Stimulated activated CD8-positive, alpha-beta memory T cell treated with anti-CD3 and anti-CD28 coated beads, Interleukin-15, amount 100 ng/mL, for 24 hours (primary cell): ENCODE data around the gene PANK4.

Experiments used
- DNase-seq: peaks from one replicate; pipeline ENCODE4 v3.0.0-alpha.2; 2020; ENCODE audit warnings: low read depth

PANK4 gene

DNA sequence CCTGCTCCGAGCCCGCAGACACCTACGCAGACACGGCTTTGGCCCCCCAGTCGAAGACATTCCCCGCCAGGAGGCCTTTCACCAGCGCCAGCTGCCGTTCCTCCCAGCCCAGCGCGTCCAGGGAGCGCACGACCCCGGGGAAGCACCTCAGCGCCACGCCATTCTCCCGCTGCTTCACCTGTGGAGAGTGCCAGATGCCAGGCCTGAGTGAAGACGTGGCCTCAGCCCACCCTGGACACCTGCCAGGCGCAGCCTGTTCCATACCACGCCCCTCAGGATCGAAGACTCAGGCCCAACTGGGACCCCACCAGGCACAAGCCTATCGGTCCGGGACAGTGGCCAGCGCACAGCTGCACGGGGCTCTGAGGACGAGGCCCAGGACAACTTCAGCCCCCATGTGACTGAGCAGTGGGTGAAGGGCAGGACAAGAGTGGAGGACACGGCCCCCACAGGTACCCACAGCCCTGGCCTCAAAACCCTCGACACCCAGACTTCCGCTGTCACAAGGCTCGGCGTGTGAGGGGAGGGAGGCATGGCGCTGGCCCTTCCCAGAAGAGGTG, 13.5 kb downstream of the PANK4 start:
- no peak for DNase-seq

DNA sequence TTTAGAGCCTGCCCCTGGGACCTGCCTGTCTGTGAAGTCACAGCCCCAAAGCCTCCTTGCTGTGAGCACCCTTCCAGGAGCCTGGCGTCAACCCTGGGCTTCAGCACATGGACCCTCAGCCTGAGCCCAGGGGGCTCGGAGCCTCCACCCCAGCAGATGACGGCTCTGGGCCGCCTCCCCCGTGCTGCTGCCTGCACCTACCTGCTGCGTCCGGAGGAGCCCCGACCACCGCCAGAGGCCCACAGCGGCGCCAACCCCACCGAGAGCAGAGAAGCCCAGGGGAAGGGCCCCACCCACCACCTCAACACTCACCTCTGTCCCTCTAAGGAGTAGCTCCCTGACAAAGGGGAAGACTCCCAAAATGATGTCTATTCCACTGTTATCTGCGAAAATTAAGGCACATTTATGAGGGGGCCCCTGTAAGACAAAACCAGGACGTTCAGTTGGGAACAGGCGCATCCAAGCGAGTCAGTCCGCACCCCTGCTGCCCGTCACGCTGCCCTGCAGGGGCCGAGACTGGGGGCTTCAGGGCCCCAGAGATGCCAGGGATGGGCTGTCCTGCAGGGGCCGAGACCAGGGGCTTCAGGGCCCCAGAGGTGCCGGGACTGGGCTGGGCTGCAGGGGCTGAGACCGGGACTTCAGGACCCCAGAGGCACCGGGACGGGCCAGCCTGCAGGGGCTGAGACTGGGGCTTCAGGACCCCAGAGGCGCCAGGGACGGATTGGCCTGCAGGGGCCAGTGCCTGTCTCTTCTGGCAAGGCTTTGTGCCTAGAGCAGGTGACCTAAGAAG, 15.8 kb downstream of the PANK4 start:
- no peak for DNase-seq

- DNase-seq, result no peak
Observed at GRCh38 chr1:2509589-2509988, 16.8 kb downstream of the PANK4 start.

DNA sequence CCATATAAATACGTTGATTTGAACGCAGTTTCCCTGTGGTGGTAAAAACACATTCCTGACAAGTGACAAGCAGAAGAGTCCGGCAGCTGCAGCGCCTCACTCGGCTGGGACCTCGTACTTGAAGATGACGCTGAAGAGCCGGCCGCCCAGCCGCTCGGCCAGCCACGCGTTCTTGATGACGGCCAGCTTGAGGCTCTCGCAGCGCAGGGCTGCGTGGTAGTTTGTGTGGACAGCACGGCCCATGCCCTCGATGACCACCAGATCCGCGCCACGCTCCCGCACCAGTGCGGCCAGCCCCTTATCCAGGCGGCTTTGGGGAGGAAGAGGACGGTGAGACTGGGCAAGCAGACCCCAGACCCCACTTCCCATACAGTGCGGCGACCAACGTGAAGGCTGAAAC, 17.6 kb downstream of the PANK4 start:
- DNase-seq, result no peak

- DNase-seq, result no peak
Observed at GRCh38 chr1:2508180-2508579, 18.2 kb downstream of the PANK4 start.

DNA sequence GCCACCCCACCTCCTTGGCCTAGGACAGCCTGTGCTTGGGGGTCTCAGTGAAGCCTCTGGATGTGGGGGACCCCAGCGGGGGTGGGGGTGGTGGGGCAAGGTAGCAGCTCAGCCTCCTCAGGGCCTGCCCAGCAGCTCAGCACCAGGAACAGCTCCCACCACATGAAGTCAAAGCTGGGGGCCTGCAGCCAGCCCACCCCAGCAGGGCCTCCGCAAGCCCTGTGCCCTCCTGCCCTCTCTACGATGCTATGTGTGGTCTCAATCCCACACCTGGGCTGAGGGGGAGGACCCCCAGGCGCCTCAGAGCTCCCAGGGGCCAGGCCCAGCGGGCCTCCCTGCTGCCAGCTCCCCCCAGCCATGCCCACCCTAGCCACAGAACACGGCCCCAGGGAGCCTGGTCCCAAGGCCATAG, 18.6 kb downstream of the PANK4 start:
- DNase-seq, result no peak

GRCh38 chr1:2506901-2507565, 19.4 kb downstream of the PANK4 start:
- no peak for DNase-seq

DNA sequence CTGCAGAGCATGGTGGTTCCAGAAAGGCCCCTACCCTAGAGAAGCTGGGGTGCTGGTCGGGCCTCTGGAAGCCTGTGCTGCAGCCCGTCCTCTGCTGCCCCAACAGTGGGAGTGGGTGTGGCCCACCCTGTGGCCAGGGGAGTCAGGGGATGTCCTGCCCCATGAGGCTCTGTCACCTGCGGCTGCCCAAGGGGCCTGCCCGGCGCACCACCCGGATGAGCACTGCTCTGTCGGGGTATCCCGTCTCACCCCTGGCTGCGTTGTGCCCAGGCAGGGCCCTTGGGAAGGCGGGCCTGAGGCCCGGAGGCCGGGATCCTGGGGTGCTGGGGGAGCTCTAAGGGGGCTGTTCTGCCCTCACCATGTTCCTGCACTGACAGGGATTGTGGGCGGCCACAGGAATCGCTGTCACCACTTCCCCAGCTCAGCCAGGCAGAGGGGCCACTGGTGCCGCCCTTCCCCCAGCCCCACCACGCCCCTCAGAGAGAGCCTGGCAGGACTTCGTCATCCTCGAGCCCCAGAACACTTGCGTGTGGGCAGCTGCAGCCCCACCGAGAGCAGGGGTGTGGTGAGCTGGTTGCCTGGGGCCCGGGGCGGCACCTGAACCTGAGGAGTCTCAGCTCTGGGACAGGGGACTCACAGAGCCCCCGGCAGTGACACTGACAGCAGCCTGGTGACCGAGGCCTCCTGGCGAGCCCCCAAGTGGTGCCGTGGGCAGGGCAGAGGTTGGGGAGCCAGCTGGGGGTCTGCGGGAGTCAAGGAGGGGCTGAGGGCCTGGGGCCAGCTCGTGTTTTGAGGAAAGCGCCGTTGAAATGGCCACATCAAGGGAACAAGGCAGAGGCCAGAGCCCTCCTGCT, 20.2 kb downstream of the PANK4 start:
- no peak for DNase-seq

GRCh38 chr1:2505461-2505994, 20.9 kb downstream of the PANK4 start:
- DNase-seq, result no peak

- no peak for DNase-seq
Observed at GRCh38 chr1:2504949-2505272, 21.5 kb downstream of the PANK4 start.

DNA sequence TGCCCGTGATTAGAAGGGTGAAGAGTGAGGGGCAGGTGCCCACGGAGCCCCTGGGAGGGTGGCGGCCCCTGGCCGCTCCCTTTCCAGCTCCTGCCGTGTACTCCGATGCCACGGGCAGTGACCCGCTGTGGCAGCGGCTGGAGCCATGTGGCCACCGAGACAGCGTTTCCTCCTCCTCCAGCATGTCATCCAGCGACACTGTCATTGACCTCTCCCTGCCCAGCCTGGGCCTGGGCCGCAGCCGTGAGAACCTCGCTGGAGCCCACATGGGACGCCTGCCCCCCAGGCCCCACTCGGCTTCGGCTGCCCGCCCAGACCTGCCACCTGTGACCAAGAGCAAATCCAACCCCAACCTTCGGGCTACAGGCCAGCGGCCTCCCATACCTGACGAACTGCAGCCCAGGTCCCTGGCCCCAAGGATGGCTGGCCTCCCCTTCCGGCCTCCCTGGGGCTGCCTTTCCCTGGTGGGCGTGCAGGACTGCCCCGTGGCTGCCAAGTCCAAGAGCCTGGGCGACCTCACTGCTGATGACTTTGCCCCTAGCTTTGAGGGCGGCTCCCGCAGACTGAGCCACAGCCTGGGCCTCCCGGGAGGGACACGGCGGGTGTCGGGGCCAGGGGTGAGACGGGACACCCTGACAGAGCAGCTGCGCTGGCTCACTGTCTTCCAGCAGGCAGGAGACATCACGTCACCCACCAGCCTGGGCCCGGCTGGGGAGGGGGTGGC, 22.0 kb downstream of the PANK4 start:
- DNase-seq, result no peak

DNA sequence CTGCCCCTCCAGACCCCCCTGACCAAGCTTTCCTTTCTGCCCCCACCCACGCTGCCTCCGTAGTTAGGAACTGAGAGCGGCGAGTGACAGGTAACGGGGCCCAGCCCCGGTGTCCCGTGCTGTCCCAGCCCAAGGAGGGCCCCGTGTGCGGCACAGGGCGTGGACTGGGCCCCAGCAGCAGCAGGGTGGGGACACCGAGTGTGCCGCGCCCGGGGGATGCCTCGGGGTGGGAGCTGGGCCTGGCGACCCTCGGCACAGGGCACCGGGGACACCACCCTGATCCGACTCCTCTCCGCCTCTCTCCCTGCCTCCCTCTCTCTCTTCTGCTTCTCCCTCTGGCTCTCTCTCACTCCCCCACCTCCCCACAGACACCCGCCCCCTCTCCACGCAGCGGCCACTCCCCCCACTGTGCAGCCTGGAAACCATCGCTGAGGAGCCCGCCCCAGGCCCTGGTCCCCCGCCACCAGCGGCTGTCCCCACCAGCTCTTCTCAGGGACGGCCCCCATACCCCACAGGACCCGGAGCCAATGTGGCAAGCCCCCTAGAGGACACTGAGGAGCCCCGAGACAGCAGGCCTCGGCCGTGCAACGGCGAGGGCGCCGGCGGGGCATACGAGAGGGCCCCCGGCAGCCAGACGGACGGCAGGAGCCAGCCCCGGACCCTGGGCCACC, 22.7 kb downstream of the PANK4 start:
- no peak for DNase-seq

DNA sequence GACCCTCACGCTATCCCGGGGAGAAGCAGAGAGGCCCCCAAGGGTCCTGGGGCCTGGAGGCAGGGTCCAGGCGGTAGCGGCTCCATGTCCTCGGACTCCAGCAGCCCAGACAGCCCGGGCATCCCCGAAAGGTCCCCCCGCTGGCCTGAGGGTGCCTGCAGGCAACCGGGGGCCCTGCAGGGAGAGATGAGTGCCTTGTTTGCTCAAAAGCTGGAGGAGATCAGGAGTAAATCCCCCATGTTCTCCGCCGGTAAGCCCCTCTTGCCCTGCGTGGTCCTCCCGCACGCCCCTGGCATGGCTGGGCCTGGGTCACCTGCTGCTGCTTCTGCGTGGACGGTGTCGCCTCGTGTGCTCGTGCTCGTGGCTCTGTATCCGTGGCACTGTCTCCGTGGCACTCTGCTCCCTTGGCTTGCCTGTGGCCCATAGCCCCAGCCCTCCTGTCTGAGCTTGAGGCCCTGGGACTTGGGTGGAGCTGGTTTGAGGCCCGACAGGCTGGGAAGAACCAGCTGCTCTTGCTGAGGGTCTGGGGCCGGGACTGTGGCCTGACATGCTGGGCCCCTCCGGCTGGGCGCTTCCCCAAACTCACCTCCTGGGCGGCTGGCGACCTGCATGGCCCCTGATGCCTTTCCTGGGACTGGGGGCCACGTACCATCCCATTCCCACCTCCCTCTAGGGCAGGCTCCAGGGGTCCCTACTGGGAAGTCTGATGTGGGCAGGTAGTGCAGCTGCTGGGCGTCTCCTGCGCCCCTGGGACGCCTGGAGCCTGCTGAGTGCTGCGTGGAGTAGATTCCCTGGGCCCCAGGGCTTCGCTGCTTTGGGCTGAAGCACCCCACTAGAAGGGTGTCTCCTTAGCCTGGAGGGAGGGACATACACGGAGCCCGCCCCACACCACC, 23.5 kb downstream of the PANK4 start:
- DNase-seq, result no peak

DNA sequence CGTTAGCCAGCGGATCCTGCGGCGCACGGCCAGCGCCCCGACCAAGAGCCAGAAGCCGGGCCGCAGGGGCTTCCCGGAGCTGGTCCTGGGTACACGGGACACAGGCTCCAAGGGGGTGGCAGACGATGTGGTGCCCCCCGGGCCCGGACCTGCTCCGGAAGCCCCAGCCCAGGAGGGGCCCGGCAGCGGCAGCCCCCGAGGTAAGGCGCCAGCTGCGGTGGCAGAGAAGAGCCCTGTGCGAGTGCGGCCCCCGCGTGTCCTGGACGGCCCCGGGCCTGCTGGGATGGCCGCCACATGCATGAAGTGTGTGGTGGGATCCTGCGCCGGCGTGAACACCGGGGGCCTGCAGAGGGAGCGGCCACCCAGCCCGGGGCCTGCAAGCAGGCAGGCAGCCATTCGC, 24.2 kb downstream of the PANK4 start:
- no peak for DNase-seq

- no peak for DNase-seq
Observed at GRCh38 chr1:2501820-2502119, 24.6 kb downstream of the PANK4 start.

DNA sequence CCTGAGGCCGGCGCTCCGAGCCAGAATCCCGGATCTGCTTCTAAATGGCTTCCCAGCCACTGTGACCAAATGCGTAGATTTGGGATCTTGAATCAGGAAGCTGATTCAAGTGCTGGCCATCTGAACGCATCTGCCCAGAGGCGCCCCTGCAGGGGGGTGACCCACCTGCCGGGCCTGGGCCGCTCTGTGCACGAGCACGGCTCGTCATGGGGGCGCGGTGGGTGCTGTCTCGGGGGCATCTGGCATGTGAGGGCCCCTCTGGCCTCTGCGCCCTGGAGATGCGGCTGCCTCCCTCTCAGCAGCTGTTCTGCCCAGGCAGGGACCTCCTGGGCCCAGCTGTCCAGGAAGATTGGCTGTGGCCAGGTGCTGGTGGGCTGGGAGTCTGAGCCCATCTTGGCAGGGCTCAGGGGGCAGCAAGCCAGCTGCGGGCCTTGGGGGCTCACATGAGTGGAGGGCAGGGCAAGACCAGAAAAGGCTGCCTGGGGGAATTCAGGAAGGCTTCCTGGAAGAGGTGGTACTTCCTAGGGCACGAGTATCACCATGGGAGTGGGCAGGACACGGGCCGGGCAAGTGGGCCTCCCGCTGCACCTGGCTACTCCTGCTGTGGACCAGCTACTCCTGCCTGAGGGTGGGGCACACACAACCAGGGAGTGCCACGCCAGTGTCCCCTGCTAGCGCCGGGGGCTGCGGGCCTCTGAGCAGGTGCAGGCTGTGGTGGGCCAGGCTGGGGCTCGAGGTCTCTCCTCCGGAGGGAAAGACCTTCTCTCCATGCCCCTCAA, 25.2 kb downstream of the PANK4 start:
- DNase-seq, result no peak

DNA sequence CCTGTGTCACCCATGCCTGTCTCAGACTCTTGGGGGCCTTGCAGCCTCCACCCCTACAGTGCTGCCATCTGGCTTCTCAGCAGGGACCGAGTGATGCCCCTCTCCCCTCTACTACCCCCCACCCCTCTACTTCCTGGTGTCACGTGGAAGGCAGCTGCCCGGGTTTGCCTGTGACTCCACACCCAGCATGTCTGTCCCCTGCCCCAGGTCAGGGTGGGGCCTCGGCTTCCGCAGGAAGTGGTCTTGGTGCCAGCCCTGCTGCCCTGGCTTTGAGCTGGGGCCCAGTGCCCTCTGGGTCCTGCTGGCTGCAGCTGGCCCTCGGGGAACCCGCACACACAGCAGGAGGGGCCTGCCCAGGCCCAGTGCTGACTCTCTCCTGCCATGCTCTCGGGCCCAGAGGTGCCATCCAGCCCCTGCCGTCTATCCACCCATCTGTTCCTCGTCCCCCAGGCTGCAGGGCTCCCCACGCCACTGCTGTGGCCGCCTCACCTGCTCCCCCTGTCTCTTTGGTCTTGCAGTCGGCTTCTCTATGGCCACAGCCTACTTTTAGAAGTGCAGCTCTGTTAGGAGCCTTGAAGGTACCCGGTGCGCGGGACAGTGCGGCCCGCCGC, 26.3 kb downstream of the PANK4 start:
- DNase-seq, result no peak

DNA sequence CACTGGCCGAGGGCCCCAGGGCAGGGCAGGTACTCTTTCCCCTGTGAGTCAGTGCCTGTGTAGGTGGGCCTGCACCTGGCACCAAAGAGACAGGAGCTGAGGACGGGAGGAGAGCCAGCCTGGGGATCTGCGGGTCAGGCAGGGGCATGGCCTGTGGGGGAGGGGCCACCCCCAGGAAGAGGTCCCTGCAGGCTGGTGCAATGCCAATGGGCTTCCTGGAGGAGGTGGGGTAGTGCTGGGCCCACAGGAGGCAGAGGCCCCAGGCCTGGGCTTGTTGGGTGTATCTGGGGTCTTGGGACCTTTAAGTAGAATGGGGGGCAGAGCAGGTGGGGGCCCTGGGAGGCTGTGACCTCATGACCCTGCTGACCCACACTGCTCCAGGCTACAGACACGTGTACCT, 27.1 kb downstream of the PANK4 start:
- no peak for DNase-seq

DNA sequence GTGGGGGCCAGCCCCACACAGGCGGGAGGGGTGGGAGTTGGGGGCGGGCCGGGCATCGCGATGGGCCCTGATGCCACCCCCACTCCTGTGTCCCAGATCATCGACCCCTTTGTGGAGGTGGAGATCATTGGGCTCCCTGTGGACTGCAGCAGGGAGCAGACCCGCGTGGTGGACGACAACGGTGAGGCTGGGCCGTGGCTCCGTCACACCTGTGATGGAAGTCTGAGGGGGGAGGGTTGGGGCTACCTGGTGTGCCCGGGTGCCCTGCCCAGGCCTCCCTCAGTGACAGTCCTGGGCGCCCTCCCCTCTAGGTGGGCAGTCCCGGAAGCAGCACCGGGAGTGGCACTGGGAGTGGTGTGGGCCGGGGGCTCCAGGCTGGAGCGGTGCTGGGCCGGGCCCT, 27.7 kb downstream of the PANK4 start:
- no peak for DNase-seq
